GM21360 (cell line): Measurements from ENCODE around the gene MAP3K5.
"Not testable (repeated sequence)": the region's sequence is repeated elsewhere in the genome, so short reads cannot be mapped to it uniquely, and the experiment has no call there.

Experiments used
- ATAC-seq: cut with Tn5 transposase; IDR thresholded peaks from one replicate; pipeline ENCODE4 v1.9.1; 2021; ENCODE audit warnings: mild to moderate bottlenecking, moderate library complexity; ENCODE audit not compliant: unreplicated experiment

The MAP3K5 gene

GRCh38 chr6:136728033-136728939, 64.0 kb downstream of the MAP3K5 start:
- no peak for ATAC-seq

- no peak for ATAC-seq
Observed at GRCh38 chr6:136726837-136727557, 65.3 kb downstream of the MAP3K5 start.

- ATAC-seq: no peak
Observed at GRCh38 chr6:136725124-136725523, 67.2 kb downstream of the MAP3K5 start.

DNA sequence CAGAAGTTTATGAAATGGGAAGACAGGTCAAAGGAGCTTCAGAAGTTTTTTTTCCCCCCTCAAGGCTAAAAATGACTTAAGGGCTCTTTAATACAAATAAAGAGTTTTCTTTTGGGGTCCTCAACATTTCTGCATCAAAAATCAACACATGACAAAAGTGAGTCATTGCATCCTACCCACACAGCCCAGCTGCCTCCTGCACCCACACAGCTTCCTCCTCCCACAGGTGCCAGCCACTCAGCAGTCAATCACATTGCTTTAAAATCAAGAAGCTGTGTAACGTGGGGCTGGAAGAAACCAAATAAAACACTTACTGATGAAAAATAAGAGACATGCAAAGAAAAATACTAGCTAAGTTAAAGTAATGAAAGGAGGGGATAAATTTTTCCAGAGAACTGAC, 68.5 kb downstream of the MAP3K5 start:
- no peak for ATAC-seq

DNA sequence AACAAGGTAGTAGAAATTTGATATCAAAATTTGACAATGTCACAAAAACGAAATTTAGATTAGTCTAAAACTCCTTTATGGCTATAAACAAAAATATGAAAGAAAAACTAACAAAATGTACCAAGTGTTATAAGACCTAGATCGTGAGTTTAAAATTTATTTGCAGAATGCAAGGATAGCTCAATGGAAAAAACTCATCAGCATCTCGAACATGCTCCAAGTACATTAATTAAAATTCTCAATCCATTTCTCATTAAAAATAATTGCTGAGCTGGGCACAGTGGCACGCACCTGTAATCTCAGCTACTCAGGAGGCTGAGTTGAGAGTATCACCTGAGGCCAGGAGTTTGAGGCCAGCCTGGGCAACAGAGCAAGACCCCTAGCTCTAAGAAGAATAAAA, 70.8 kb downstream of the MAP3K5 start:
- ATAC-seq: no peak

GRCh38 chr6:136720045-136720770, 72.1 kb downstream of the MAP3K5 start:
- ATAC-seq: no peak

- no peak for ATAC-seq
Observed at GRCh38 chr6:136719280-136720044, 72.8 kb downstream of the MAP3K5 start.

DNA sequence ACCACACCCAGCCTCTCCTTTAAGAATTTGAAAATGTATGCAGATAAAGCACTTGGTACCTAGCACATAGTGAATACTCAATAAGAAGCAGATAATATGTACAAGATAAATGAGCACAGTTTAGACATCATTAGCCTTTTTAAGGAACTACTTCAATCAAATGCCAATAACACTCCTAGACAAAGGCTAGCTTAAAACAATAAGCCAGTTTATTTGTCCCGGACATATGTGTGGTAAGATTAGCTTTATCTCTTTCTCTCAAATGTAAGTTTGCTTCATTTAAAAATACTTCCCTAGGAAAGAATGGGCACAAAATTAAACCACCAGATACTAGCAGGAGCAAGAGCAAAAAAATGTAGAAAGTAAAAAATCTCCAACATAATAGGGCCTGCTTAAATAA, 73.8 kb downstream of the MAP3K5 start:
- ATAC-seq: no peak

DNA sequence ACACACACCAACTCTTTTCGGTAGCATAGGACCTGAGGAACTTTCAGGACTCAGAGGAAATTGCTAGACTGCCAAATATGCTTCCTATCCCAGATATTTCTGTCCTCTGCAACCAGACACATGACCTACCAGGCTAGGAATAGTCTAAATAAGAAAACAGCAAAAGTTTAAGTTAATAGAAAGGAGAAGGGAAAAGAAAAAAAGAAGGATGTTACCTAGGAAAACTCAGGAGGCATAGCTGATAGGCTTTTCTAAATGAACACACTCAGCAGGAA, 74.6 kb downstream of the MAP3K5 start:
- ATAC-seq: peak; percentile 2

- ATAC-seq: peak; percentile 39
Observed at GRCh38 chr6:136716917-136717715, 75.2 kb downstream of the MAP3K5 start.

DNA sequence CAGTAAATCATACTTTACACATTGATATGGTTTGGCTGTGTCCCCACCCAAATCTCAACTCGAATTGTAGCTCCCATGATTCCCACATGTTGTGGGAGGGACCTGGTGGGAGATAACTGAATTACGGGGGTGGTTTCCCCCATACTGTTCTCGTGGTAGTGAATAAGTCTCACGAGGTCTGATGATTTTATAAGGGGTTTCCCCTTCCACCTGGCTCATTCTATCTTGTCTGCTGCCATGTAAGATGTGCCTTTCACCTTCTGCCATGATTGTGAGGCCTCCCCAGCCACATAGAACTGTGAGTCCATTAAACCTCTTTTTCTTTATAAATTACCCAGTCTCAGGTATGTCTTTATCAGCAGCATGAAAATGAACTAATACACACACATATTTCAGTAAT, 79.6 kb downstream of the MAP3K5 start:
- ATAC-seq: not testable (repeated sequence)

GRCh38 chr6:136711644-136712043, 80.6 kb downstream of the MAP3K5 start:
- ATAC-seq: no peak

GRCh38 chr6:136710877-136711552, 81.3 kb downstream of the MAP3K5 start:
- ATAC-seq: no peak

DNA sequence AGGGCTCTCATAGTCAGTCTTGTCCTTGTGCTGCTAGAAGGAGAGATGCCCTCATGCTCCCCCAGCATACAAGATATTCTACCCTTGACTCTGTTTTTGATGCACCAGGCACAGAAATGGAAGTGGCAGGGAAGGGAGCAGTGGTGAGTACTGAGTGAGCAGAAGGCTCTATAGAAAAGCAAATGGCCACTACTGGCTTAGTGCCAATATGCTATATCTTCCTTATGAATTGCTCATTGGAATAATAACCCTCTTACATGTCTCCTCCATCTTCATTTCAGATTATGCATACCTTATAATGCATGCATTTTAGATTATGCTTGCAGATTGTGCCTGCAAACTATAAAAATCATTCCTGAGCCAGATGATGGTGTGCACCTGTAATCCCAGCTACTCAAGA, 82.8 kb downstream of the MAP3K5 start:
- ATAC-seq: no peak

GRCh38 chr6:136706430-136706829, 85.8 kb downstream of the MAP3K5 start:
- no peak for ATAC-seq

DNA sequence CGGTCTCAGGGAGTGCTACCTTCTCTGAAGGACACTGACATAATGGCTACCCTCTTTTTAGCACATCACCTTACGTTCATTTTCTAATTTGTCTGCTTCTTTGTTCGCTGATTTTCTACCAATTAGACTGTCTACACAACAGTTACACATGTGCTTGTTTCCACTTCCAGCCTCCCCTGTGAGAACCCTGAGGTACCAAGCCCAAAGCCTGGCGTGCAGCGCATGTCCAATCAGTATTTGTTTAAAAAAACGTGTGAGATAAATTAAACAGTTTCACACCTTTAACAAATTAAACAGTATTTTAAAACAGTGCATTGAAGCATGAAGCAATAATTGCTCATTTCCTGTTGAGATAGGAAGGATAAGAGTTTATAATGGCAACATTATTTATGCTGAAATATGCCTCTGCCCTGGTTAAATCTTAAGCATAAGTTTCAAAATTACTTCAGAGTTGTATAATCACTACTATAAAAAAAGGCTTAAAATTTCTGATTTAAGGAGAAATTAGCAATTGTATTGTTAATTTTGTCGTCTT, 88.9 kb downstream of the MAP3K5 start:
- no peak for ATAC-seq

GRCh38 chr6:136701045-136701444, 91.2 kb downstream of the MAP3K5 start:
- ATAC-seq: no peak

- no peak for ATAC-seq
Observed at GRCh38 chr6:136699358-136699757, 92.9 kb downstream of the MAP3K5 start.

- no peak for ATAC-seq
Observed at GRCh38 chr6:136696783-136697364, 95.4 kb downstream of the MAP3K5 start.
